HepG2 (cell line): ENCODE measurements around the gene HAUS1. TPM values are rescaled to one million over a fixed set of nuclear protein-coding genes. Genes with fewer than 3 reads are reported as not detected.

Source experiments
- GTF2F1 ChIP-seq: fragments of 150-350 bp; IDR thresholded peaks from 2 replicates; pipeline ENCODE4 v1.6.1; 2014; ENCODE audit warnings: low read length
- HNF4A ChIP-seq: sonication (generic); formaldehyde crosslinking; IDR thresholded peaks from 2 replicates; pipeline ENCODE4 v1.4.0; 2020; ENCODE audit warnings: missing genetic modification reagents
- HNRNPUL1 ChIP-seq: fragments of 200-400 bp; formaldehyde crosslinking; IDR thresholded peaks from 2 replicates; pipeline ENCODE4 v1.6.1; 2017; ENCODE audit warnings: low read depth, mild to moderate bottlenecking, low read length, moderate library complexity
- NAIF1 ChIP-seq: sonication (generic); formaldehyde crosslinking; IDR thresholded peaks from 2 replicates; pipeline ENCODE4 v1.5.0; 2020; ENCODE audit warnings: mild to moderate bottlenecking, missing genetic modification reagents, borderline replicate concordance
- NFE2L2 ChIP-seq: fragments of 150-350 bp; IDR thresholded peaks from 2 replicates; pipeline ENCODE4 v1.6.1; 2014; ENCODE audit warnings: low read length
- NFYC ChIP-seq: IDR thresholded peaks from 2 replicates; pipeline ENCODE4 v1.6.1; 2016; ENCODE audit warnings: missing genetic modification reagents, missing compliant biosample characterization
- TMF1 ChIP-seq: sonication (generic); formaldehyde crosslinking; IDR thresholded peaks from 2 replicates; pipeline ENCODE4 v1.8.1; 2022; ENCODE audit warnings: low read depth, missing genetic modification reagents
- ZFP1 ChIP-seq: IDR thresholded peaks from 2 replicates; pipeline ENCODE4 v1.6.1; 2016
- ZMYM3 ChIP-seq: sonication (generic); formaldehyde crosslinking; IDR thresholded peaks from 2 replicates; pipeline ENCODE4 v1.5.1; 2020; ENCODE audit warnings: mild to moderate bottlenecking, missing genetic modification reagents
- ZNF121 ChIP-seq: sonication (generic); formaldehyde crosslinking; IDR thresholded peaks from 2 replicates; pipeline ENCODE4 v1.5.0; 2020; ENCODE audit warnings: mild to moderate bottlenecking, missing genetic modification reagents
- ZNF660 ChIP-seq: sonication (generic); formaldehyde crosslinking; IDR thresholded peaks from 2 replicates; pipeline ENCODE4 v1.5.1; 2020; ENCODE audit warnings: mild to moderate bottlenecking, low read depth, missing genetic modification reagents, borderline replicate concordance
- ZNF672 ChIP-seq: sonication (generic); formaldehyde crosslinking; IDR thresholded peaks from 2 replicates; pipeline ENCODE4 v1.8.1; 2022; ENCODE audit warnings: missing genetic modification reagents
- ZNF891 ChIP-seq: sonication (generic); formaldehyde crosslinking; IDR thresholded peaks from 2 replicates; pipeline ENCODE4 v1.5.0; 2020; ENCODE audit warnings: mild to moderate bottlenecking, missing genetic modification reagents
- polyA plus RNA-seq, 8 experiments: library from polyadenylated mRNA; depleted of rRNA in 3 of 8; stranded (reverse) in 7 of 8; unstranded in 1 of 8; fragments of >200 nt; fragmentation: Illumina TruSeq in 4 of 8; extraction: Trizol in 4 of 8; gene quantifications; 2 replicates each; pipeline versions ENCODE4 v1.2.1 to v1.2.3, GENCODE V29; 2011 to 2016; ENCODE audit warnings: low read depth in 4 of 8, missing spikeins in 1 of 8, mixed read lengths in 1 of 8; ENCODE audit not compliant: insufficient read depth in 1 of 8
- total RNA-seq, 5 experiments: library from RNA; depleted of rRNA; stranded (reverse); fragments of >200 nt; fragmentation: Illumina TruSeq; extraction: Trizol; gene quantifications; 2 replicates each; pipeline ENCODE4 v1.2.3, GENCODE V29; 2016; ENCODE audit warnings: low read depth in 1 of 5
- TF ChIP-seq, protein P1 (sequence below): sonication (generic); formaldehyde crosslinking; IDR thresholded peaks from 2 replicates; pipeline ENCODE4 v1.5.0; 2020; ENCODE audit warnings: mild to moderate bottlenecking, missing genetic modification reagents
- TF ChIP-seq, protein P2 (sequence below): sonication (generic); formaldehyde crosslinking; IDR thresholded peaks from 2 replicates; pipeline ENCODE4 v1.4.0; 2020; ENCODE audit warnings: missing genetic modification reagents, borderline replicate concordance
- TF ChIP-seq, protein P3 (sequence below): sonication (generic); formaldehyde crosslinking; IDR thresholded peaks from 2 replicates; pipeline ENCODE4 v1.8.0; 2022; ENCODE audit warnings: missing genetic modification reagents, mild to moderate bottlenecking, borderline replicate concordance
- TF ChIP-seq, protein P4 (sequence below), 2 experiments: fragments of 450-650 bp in 1 of 2; sonication (generic) in 1 of 2; formaldehyde crosslinking in 1 of 2; IDR thresholded peaks; 2 replicates each; pipeline versions ENCODE4 v1.6.1 to v1.8.0; 2016 to 2022; ENCODE audit warnings: antibody characterized with exemption in 1 of 2, mild to moderate bottlenecking in 1 of 2, missing genetic modification reagents in 1 of 2

HAUS1 gene
- total and polyA plus RNA-seq, 2 of the 13 experiments (the other 11 are each of a cell fraction or from before 2014, with no cell fraction given) = 20.6 to 59.2 TPM

DNA sequence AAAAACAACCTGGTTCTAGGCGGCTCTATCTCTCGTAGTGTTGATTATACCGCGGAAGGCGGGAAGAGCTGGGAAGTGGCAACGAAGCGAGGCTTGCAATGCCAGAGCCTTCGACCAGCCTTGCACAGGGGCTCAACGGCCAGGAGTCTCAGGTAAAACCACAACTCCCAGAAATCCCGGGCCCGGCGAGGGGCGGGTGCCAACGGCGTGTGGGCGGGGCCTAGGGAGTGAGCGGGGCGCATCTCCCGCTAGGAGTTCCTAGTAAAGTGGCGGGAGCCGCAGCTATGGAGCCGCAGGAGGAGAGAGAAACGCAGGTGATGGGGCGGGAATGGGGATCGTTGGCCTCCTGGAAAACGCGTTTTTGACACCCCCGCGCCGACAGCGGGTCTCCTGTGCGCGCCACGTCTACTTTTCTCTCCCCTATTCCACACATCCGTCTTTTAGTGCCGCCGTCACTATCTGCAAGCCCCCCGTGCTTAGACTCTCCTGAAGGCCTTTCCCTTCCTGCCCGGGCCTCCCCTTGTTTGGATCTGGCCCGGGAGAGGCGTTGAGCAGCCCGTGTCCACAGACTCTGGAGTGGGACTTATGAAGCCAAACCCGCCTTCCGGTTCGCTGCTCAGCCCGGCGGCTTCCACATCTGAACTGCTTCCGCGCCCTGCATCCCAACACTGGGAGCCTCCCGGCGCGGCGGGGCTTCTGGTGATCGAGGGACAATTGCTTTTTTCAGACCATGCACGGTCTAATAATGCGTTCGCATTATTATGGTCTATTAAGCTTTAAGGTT, at the start of gene HAUS1 (continued):
- TF ChIP-seq, protein P1, sequence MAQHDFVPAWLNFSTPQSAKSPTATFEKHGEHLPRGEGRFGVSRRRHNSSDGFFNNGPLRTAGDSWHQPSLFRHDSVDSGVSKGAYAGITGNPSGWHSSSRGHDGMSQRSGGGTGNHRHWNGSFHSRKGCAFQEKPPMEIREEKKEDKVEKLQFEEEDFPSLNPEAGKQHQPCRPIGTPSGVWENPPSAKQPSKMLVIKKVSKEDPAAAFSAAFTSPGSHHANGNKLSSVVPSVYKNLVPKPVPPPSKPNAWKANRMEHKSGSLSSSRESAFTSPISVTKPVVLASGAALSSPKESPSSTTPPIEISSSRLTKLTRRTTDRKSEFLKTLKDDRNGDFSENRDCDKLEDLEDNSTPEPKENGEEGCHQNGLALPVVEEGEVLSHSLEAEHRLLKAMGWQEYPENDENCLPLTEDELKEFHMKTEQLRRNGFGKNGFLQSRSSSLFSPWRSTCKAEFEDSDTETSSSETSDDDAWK (CRISPR knock-in tag) = no peak
- no peak; the same call in 1 of the 2 replicates for TF ChIP-seq ZNF891 (CRISPR knock-in tag)
- no peak for TF ChIP-seq ZNF121 (CRISPR knock-in tag)
- no peak for TF ChIP-seq HNF4A (CRISPR knock-in tag)
- no peak for TF ChIP-seq ZMYM3 (CRISPR knock-in tag)
- TF ChIP-seq HNRNPUL1 = no peak
- 0 out of 2 replicates have a peak, but pooled peaks have one; percentile 8 for TF ChIP-seq TMF1 (CRISPR knock-in tag)
- no peak for TF ChIP-seq ZNF672
- TF ChIP-seq GTF2F1 = no peak
- TF ChIP-seq ZFP1 (CRISPR knock-in tag) = no peak
- TF ChIP-seq, protein P2, sequence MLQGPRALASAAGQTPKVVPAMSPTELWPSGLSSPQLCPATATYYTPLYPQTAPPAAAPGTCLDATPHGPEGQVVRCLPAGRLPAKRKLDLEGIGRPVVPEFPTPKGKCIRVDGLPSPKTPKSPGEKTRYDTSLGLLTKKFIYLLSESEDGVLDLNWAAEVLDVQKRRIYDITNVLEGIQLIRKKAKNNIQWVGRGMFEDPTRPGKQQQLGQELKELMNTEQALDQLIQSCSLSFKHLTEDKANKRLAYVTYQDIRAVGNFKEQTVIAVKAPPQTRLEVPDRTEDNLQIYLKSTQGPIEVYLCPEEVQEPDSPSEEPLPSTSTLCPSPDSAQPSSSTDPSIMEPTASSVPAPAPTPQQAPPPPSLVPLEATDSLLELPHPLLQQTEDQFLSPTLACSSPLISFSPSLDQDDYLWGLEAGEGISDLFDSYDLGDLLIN (CRISPR knock-in tag) = no peak
- no peak for TF ChIP-seq NFE2L2
- no peak for TF ChIP-seq ZNF660 (CRISPR knock-in tag)
- peak; percentile 84 for TF ChIP-seq NAIF1 (CRISPR knock-in tag)
- no peak for TF ChIP-seq NFYC
- TF ChIP-seq, protein P3, sequence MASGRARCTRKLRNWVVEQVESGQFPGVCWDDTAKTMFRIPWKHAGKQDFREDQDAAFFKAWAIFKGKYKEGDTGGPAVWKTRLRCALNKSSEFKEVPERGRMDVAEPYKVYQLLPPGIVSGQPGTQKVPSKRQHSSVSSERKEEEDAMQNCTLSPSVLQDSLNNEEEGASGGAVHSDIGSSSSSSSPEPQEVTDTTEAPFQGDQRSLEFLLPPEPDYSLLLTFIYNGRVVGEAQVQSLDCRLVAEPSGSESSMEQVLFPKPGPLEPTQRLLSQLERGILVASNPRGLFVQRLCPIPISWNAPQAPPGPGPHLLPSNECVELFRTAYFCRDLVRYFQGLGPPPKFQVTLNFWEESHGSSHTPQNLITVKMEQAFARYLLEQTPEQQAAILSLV (CRISPR knock-in tag) = no peak
- TF ChIP-seq, protein P4, sequence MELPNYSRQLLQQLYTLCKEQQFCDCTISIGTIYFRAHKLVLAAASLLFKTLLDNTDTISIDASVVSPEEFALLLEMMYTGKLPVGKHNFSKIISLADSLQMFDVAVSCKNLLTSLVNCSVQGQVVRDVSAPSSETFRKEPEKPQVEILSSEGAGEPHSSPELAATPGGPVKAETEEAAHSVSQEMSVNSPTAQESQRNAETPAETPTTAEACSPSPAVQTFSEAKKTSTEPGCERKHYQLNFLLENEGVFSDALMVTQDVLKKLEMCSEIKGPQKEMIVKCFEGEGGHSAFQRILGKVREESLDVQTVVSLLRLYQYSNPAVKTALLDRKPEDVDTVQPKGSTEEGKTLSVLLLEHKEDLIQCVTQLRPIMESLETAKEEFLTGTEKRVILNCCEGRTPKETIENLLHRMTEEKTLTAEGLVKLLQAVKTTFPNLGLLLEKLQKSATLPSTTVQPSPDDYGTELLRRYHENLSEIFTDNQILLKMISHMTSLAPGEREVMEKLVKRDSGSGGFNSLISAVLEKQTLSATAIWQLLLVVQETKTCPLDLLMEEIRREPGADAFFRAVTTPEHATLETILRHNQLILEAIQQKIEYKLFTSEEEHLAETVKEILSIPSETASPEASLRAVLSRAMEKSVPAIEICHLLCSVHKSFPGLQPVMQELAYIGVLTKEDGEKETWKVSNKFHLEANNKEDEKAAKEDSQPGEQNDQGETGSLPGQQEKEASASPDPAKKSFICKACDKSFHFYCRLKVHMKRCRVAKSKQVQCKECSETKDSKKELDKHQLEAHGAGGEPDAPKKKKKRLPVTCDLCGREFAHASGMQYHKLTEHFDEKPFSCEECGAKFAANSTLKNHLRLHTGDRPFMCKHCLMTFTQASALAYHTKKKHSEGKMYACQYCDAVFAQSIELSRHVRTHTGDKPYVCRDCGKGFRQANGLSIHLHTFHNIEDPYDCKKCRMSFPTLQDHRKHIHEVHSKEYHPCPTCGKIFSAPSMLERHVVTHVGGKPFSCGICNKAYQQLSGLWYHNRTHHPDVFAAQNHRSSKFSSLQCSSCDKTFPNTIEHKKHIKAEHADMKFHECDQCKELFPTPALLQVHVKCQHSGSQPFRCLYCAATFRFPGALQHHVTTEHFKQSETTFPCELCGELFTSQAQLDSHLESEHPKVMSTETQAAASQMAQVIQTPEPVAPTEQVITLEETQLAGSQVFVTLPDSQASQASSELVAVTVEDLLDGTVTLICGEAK (IDR thresholded peaks at IDR 0.05) = no peak
- TF ChIP-seq, protein P4 (CRISPR knock-in tag; IDR thresholded peaks at IDR 0.05) = 0 out of 2 replicates have a peak, but pooled peaks have one; percentile 44
